Mesothelial cell of epicardium (in vitro differentiated cells): ENCODE results near the gene JARID2. TPM values are rescaled to one million over a fixed set of nuclear protein-coding genes. Genes with fewer than 3 reads are reported as not detected.

Source experiments
- DNase-seq, 2 experiments: peaks; one replicate each; pipeline ENCODE4 v3.0.0; 2021; ENCODE audit warnings: low spot score in 2 of 2; ENCODE audit not compliant: unreplicated experiment in 2 of 2
- H3K27ac Mint-ChIP-seq: 2 replicates; pipeline ENCODE4 v1.8.0; 2021; ENCODE audit warnings: mixed read lengths
- H3K27me3 Mint-ChIP-seq: 2 replicates; pipeline ENCODE4 v1.8.0; 2021; ENCODE audit warnings: low read depth, mixed read lengths
- H3K36me3 Mint-ChIP-seq: 2 replicates; pipeline ENCODE4 v1.8.0; 2021; ENCODE audit warnings: mixed read lengths
- H3K4me1 Mint-ChIP-seq: 2 replicates; pipeline ENCODE4 v1.8.0; 2021; ENCODE audit warnings: mixed read lengths
- H3K4me3 Mint-ChIP-seq: 2 replicates; pipeline ENCODE4 v1.8.0; 2021; ENCODE audit warnings: mild to moderate bottlenecking, moderate library complexity, mixed read lengths
- H3K9me3 Mint-ChIP-seq: 2 replicates; pipeline ENCODE4 v1.8.0; 2021; ENCODE audit warnings: mixed read lengths
- total RNA-seq: library from RNA; stranded (reverse); gene quantifications from 3 replicates; pipeline ENCODE4 v1.2.1, GENCODE V29; 2021
- TF ChIP-seq, protein P1 (sequence below): fragments of 200-600 bp; sonication (generic); IDR thresholded peaks from one replicate; pipeline ENCODE4 v1.5.0; 2021; ENCODE audit warnings: antibody characterized with exemption; ENCODE audit not compliant: unreplicated experiment

The JARID2 gene
- total RNA-seq, 1 donor from 2014 or later: 35.3 TPM

- Mint-ChIP-seq H3K27me3 (no peaks in the 10 kb centered on the region), H3K36me3 (no peaks in the 10 kb centered on the region), H3K4me1 (peaks cover 66% of the 10 kb centered on the region), H3K9me3 (no peaks in the 10 kb centered on the region), H3K4me3 (no peak overlapping the region), H3K27ac (peak overlapping the region; percentile 91)
- TF ChIP-seq, protein P1, sequence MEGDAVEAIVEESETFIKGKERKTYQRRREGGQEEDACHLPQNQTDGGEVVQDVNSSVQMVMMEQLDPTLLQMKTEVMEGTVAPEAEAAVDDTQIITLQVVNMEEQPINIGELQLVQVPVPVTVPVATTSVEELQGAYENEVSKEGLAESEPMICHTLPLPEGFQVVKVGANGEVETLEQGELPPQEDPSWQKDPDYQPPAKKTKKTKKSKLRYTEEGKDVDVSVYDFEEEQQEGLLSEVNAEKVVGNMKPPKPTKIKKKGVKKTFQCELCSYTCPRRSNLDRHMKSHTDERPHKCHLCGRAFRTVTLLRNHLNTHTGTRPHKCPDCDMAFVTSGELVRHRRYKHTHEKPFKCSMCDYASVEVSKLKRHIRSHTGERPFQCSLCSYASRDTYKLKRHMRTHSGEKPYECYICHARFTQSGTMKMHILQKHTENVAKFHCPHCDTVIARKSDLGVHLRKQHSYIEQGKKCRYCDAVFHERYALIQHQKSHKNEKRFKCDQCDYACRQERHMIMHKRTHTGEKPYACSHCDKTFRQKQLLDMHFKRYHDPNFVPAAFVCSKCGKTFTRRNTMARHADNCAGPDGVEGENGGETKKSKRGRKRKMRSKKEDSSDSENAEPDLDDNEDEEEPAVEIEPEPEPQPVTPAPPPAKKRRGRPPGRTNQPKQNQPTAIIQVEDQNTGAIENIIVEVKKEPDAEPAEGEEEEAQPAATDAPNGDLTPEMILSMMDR: no peak
- no peak for DNase-seq
These were observed 156.7 kb downstream of the JARID2 start for GRCh38 chr6:15402406-15403045.

- Mint-ChIP-seq H3K27me3 (no peaks in the 10 kb centered on the region), H3K27ac (peak overlapping the region; percentile 91), H3K36me3 (no peaks in the 10 kb centered on the region), H3K4me3 (no peak overlapping the region), H3K9me3 (no peaks in the 10 kb centered on the region), H3K4me1 (peaks cover 72% of the 10 kb centered on the region)
- DNase-seq: no peak
- TF ChIP-seq, protein P1: no peak
These were observed 157.4 kb downstream of the JARID2 start for GRCh38 chr6:15403094-15403755.

- peaks cover 72% of the 10 kb centered on the region for H3K4me1 Mint-ChIP-seq
- no peaks in the 10 kb centered on the region for H3K27me3 Mint-ChIP-seq
- H3K36me3 Mint-ChIP-seq: no peaks in the 10 kb centered on the region
- H3K9me3 Mint-ChIP-seq: no peaks in the 10 kb centered on the region
- TF ChIP-seq, protein P1: no peak
- no peak overlapping the region for H3K4me3 Mint-ChIP-seq
- H3K27ac Mint-ChIP-seq: no peak overlapping the region
- no peak for DNase-seq
These were observed 158.8 kb downstream of the JARID2 start for GRCh38 chr6:15404685-15404980.

- peaks cover 71% of the 10 kb centered on the region for H3K4me1 Mint-ChIP-seq
- H3K4me3 Mint-ChIP-seq: no peak overlapping the region
- TF ChIP-seq, protein P1: no peak
These were observed 159.5 kb downstream of the JARID2 start for GRCh38 chr6:15405129-15406068.

DNA sequence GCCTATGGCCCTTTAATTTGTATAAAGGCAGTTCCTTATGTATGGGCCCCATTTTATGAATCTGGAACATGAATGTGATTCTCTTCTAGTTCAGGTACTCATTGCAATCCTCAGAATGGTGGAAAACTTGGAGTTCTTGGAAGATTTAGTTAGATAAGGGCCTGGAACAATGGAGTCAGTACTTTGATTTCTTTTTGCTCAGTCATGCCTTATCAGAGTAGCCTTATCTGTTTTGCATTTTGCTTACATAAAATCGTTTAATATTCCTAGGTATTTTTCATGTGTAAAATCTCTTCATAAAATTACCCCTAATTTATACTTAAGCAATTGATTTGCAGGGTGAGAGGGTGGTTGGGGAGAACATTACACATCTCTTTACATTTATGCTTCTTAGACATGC is 160.6 kb downstream of the JARID2 start:
- H3K4me3 Mint-ChIP-seq: no peak overlapping the region
- peaks cover 62% of the 10 kb centered on the region for H3K4me1 Mint-ChIP-seq
- no peaks in the 10 kb centered on the region for H3K9me3 Mint-ChIP-seq
- TF ChIP-seq, protein P1: no peak
- no peaks in the 10 kb centered on the region for H3K27me3 Mint-ChIP-seq
- H3K27ac Mint-ChIP-seq: no peak overlapping the region
- no peaks in the 10 kb centered on the region for H3K36me3 Mint-ChIP-seq
- DNase-seq: no peak

More at GRCh38 chr6:15405129-15406068, 159.5 kb downstream of the JARID2 start:
- no peak for DNase-seq
- no peaks in the 10 kb centered on the region for H3K27me3 Mint-ChIP-seq
- H3K36me3 Mint-ChIP-seq: no peaks in the 10 kb centered on the region
- H3K27ac Mint-ChIP-seq: no peak overlapping the region
- H3K9me3 Mint-ChIP-seq: no peaks in the 10 kb centered on the region
